Stimulated activated CD4-positive, alpha-beta T cell treated with anti-CD3 and anti-CD28 coated beads, Interleukin-4, amount 100 ng/mL, for 4 hours (primary cell): ENCODE results near the gene RPS6KA4.
A peak's percentile ranks its signal among the peaks of the same experiment; 100 is the strongest.
"Not testable (repeated sequence)": the region's sequence is repeated elsewhere in the genome, so short reads cannot be mapped to it uniquely, and the experiment has no call there.

Experiments
- DNase-seq, 2 experiments: peaks; one replicate each; pipeline ENCODE4 v3.0.0-alpha.2; 2020

RPS6KA4 gene

GRCh38 chr11:64358907-64359711 lies at the start of gene RPS6KA4:
RPS6KA4 (plus strand) TSS chr11:64359162; CDS start chr11:64359236, 74 bp downstream.
- peak; percentile 48 to 64 for DNase-seq

DNA sequence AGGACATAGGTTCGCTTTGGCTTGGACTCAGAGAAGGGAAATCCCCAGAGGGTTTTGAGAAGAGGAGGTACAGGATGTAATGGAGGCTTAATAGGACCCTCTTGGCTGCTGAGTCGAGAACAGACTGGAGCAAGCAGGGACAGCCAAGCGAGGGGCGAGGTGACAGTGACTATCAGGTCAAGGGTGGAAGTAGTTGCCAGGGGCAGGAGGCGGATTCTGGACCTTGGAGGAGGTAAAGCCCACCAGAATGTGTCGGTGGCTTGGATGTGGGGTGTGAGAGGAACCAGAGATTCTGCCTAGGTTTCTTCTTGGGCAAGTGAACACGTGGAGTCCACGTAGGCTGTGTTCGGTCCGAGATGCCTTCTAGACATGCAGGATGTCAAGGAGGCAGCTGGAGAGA lies 46.0 kb upstream of the RPS6KA4 start:
- DNase-seq: no peak

- no peak for DNase-seq
Measured at GRCh38 chr11:64313491-64314145, 45.3 kb upstream of the RPS6KA4 start.

DNA sequence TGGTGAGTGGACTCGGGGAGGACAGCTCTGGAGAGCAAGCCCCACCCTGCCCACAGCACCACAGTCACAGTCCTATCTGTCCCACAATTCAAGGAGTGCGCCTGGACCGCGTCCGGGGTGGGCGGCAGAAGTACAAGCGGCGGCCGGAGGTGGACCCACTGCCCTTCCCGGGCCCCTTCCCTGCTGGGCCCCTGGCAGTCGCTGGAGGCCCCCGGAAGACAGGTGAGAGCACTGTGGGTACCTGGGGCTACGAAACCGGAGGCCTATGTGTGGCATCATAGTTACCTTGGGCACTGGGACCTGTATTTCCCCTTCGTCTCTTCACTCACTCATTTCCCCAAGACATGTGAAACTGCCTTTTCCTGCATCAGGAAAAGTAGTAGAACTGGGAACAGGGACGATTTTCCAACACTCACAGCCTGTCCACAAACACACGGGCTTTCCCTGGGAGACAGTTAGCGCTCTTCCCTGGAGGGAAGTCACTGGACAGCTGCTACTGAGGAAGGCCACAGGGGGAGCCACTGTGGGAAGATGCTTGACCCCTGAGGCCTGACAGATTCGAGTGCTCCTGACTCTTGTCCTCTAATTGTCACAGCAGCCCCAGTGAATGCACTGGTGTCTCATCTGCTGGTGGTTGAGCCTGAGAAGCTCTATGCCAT lies 44.7 kb upstream of the RPS6KA4 start:
- DNase-seq: no peak

DNA sequence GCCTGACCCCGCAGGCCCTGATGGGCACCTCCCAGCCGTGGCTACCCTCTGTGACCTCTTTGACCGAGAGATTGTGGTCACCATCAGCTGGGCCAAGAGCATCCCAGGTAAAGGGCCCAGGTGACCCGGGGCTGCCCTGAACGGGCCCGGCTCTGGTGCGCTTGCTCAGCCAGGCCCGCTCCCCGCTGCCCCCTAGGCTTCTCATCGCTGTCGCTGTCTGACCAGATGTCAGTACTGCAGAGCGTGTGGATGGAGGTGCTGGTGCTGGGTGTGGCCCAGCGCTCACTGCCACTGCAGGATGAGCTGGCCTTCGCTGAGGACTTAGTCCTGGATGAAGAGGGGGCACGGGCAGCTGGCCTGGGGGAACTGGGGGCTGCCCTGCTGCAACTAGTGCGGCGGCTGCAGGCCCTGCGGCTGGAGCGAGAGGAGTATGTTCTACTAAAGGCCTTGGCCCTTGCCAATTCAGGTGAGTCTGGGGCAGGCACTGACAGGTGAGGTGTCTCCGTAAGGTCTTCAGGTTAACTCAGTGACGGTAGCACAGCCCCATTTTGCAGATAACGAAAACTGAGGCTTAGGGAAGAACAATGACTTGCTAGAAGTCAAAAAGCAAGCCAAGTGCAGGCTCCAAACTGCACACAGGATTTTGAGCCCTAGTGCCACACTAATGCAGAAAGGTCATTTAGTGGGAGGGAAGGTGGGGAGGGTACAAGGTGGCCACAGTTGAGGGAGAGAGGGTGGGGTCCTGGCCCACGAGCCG lies 44.0 kb upstream of the RPS6KA4 start:
- no peak for DNase-seq

- DNase-seq: not testable (repeated sequence)
Measured at GRCh38 chr11:64315667-64316526, 43.1 kb upstream of the RPS6KA4 start.

GRCh38 chr11:64316672-64317324 lies 42.2 kb upstream of the RPS6KA4 start:
- peak in 1 of 2 experiments; percentile 27 for DNase-seq

GRCh38 chr11:64317325-64317960 lies 41.5 kb upstream of the RPS6KA4 start, which contains the start of gene TRMT112:
TRMT112 (minus strand) TSS chr11:64317559; CDS start chr11:64317526, 33 bp downstream.
- DNase-seq: peak; percentile 88 to 97

- DNase-seq: peak; percentile 90 to 95
Measured at GRCh38 chr11:64317961-64318765, 40.8 kb upstream of the RPS6KA4 start, which contains the start of gene PRDX5. PRDX5 (plus strand) TSS chr11:64318121; CDS start chr11:64318216, 95 bp downstream.

- no peak for DNase-seq
Measured at GRCh38 chr11:64318766-64319761, 39.9 kb upstream of the RPS6KA4 start.

DNA sequence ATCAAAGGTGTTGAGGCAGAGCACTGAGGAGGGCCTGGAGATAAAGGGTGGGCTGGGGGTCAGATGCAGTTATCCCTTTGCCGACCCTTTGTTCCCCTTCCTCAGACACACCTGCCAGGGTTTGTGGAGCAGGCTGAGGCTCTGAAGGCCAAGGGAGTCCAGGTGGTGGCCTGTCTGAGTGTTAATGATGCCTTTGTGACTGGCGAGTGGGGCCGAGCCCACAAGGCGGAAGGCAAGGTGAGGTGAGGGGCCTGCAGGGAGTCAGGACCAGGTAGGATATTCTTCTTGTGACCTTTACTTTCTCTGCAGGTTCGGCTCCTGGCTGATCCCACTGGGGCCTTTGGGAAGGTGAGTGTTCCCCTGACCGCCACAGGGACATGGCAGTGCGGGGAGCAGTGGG lies 38.4 kb upstream of the RPS6KA4 start:
- DNase-seq: no peak

DNA sequence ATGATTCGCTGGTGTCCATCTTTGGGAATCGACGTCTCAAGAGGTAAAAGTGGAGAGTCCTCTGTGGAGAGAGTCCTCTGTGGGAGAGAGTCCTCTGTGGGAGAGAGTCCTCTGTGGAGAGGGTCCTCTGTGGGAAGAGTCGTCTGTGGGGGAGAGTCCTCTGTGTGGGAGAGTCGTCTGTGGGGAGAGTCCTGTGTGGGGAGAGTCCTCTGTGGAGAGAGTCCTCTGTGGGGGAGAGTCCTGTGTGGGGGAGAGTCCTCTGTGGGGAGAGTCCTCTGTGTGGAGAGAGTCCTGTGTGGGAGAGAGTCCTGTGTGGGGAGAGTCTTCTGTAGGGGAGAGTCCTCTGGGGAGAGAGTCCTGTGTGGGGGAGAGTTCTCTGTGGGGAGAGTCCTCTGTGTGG lies 37.9 kb upstream of the RPS6KA4 start:
- DNase-seq: no peak

DNA sequence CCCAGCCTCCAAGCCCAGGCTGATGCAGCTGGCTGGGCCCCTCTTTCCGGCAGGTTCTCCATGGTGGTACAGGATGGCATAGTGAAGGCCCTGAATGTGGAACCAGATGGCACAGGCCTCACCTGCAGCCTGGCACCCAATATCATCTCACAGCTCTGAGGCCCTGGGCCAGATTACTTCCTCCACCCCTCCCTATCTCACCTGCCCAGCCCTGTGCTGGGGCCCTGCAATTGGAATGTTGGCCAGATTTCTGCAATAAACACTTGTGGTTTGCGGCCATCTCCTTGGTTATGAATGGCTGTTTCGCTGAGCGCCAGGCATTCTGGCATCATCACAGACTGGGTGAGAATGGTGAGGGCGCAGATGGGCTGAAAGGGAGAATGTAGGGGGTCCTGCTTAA lies 37.4 kb upstream of the RPS6KA4 start:
- no peak for DNase-seq

DNA sequence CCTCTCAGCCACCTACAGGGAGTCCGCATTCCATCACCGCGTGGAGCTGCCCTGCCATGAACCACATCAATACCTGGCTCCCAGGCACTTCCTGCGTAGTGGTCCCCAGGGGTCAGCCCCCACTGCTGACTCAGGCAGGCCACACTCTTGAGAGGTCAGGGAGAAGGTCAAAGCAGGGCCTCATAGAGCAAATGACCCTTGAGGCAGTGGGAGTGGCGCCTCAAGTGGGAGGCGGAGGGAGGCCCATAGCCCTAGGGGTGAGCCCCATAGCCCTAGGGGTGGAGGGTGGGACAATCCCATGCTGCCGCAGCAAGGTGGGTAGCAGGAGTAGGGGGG lies 36.1 kb upstream of the RPS6KA4 start:
- DNase-seq: no peak

DNA sequence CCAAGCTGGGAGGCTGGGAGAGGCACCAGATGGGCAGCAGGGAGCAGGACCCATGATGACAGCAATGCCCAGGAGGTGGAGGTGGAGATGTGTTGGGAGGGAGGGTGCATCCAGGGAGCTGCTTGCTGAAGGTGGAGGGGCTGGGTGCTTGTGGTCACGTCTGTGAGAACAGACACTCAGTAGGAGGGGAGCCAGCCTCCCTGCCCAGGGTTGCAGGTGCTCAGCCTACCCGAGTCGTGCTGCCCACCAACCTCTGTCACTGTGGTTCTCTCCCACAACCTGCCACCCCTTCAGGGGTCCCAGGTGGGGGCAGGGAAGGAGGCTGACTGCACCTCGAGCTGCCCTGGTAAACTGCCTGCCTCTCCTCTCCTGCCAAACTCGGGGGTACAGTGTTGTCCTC lies 35.6 kb upstream of the RPS6KA4 start:
- no peak for DNase-seq

DNA sequence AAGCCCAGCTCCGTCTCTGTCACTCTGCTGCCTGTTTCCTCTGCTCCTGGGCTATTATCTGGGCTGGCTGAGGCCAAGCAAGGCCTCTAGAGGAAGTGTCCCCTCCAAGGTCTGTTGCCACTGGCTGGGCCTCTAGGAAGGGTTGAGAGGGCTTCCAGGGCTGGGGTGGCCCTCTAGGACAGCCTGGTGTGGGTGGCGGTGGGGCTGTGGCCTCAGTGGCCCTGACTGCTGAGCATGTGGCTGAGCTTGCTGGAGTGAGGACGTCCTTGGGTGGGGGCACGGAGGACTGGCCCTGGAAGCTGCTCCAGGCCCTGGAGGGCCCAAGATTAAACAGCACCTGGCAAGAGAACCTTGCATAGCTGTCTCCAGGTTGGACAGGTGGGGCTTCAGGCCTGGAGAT lies 35.0 kb upstream of the RPS6KA4 start:
- DNase-seq: not testable (repeated sequence)

GRCh38 chr11:64324692-64325469 lies 34.1 kb upstream of the RPS6KA4 start:
- no peak for DNase-seq

- DNase-seq: no peak
Measured at GRCh38 chr11:64327375-64327774, 31.6 kb upstream of the RPS6KA4 start.
